Measurements from ENCODE around the gene MYO5B.

MYO5B gene

GRCh38 chr18:50193796-50194630 lies 934 bp downstream of the MYO5B start:
- TF ChIP-seq, protein P1, sequence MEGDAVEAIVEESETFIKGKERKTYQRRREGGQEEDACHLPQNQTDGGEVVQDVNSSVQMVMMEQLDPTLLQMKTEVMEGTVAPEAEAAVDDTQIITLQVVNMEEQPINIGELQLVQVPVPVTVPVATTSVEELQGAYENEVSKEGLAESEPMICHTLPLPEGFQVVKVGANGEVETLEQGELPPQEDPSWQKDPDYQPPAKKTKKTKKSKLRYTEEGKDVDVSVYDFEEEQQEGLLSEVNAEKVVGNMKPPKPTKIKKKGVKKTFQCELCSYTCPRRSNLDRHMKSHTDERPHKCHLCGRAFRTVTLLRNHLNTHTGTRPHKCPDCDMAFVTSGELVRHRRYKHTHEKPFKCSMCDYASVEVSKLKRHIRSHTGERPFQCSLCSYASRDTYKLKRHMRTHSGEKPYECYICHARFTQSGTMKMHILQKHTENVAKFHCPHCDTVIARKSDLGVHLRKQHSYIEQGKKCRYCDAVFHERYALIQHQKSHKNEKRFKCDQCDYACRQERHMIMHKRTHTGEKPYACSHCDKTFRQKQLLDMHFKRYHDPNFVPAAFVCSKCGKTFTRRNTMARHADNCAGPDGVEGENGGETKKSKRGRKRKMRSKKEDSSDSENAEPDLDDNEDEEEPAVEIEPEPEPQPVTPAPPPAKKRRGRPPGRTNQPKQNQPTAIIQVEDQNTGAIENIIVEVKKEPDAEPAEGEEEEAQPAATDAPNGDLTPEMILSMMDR (conservative IDR thresholded peaks at IDR 0.05): no peak
- peak overlapping the region; percentile 81 for H3K27ac ChIP-seq

DNA sequence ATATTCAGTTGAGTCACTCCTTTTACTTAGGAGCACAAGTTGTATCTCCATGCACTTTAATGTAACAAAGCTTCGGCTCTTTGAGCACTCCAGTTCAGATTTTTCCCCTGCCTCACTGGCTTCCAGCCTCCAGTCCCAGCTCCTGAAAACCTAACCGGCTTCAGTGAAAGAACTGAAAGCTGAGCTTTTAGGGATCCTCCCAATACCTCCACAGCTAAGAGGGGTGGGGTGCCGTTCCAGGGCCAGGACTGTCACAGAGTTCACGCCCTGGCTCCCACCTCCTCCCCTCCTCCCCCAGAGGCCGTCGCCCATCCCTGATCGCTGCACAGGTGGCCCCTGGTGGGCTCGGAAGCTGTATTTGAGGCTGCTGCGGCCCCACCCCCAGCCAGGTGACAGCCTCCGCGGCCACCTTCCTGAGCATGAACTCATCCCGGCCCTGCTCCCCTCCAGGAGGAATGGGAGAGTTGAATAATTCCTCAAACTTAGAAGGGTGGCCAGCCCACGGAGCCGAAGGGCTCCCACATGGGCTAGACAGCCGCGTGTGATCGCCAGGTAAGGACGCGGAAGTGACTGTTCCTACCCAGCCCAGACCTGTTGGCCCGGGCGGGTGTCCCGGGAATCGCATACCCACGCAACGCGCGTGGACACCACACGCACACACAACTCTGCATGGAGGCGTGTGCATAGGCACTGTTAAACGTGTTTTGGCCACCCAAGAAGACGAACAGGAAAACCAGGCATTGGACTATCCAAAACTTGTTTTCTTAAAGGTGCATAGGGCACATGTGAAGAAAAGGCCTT lies 1.8 kb downstream of the MYO5B start:
- H3K27ac ChIP-seq: peak overlapping the region; percentile 81; the same call in 1 of the 2 replicates
- TF ChIP-seq, protein P1 (conservative IDR thresholded peaks at IDR 0.05): no peak

- no peak overlapping the region for H3K27ac ChIP-seq
- TF ChIP-seq, protein P1 (conservative IDR thresholded peaks at IDR 0.05): no peak
Observed at GRCh38 chr18:50190926-50191325, 4.0 kb downstream of the MYO5B start.

- no peak overlapping the region for H3K27ac ChIP-seq
Observed at GRCh38 chr18:50190236-50190635, 4.7 kb downstream of the MYO5B start.

GRCh38 chr18:50189160-50189559 lies 5.8 kb downstream of the MYO5B start:
- TF ChIP-seq, protein P1 (conservative IDR thresholded peaks at IDR 0.05): no peak
- no peak overlapping the region for H3K27ac ChIP-seq

More at GRCh38 chr18:50190236-50190635, 4.7 kb downstream of the MYO5B start:
- TF ChIP-seq, protein P1 (conservative IDR thresholded peaks at IDR 0.05): no peak

- TF ChIP-seq, protein P1 (conservative IDR thresholded peaks at IDR 0.05): no peak
- H3K27ac ChIP-seq: no peak overlapping the region
Observed at GRCh38 chr18:50188652-50189051, 6.3 kb downstream of the MYO5B start.

GRCh38 chr18:50187659-50188058 lies 7.3 kb downstream of the MYO5B start:
- no peak overlapping the region for H3K27ac ChIP-seq
- TF ChIP-seq, protein P1 (conservative IDR thresholded peaks at IDR 0.05): no peak

All from VCaP (cell line).